ENCODE measurements around the gene DMD. TPM values are rescaled to one million over a fixed set of nuclear protein-coding genes. Genes with fewer than 3 reads are reported as not detected.

DMD gene
- total RNA-seq, 2 donors from 2014 or later: 19.6 to 24.9 TPM

DNA sequence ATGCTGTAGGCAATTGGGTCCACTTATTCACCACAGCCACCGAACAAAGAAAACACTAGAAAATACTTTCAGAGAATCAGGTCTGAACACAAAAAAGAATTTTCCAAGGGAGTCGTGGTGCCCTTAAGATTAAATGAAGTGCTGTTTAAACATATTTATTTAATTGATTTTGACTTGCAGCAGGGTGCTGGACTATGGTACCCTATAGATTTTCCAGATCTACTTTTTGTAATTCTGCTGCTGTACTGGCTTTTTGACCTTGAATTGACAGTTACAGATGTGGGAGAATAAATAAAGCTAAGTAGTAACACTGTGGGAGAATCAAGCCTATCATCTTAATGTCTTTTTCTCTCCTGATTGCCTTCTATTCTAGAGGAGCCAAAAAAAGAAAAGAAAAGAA, 1404.2 kb downstream of the DMD start:
- no peaks in the 10 kb centered on the region for H3K36me3 Mint-ChIP-seq (ENCODE audit: low read depth)
- Histone ChIP-seq H3K27me3 (ENCODE audit: control insufficient read depth, insufficient read depth, low read length, poor library complexity, severe bottlenecking) (no peaks in the 10 kb centered on the region), H3K4me3 (ENCODE audit: low read length) (no peak overlapping the region), H3K9me3 (ENCODE audit: control insufficient read depth, low read length) (no peaks in the 10 kb centered on the region), H3K27ac (ENCODE audit: low read depth, low read length) (no peak overlapping the region), H3K36me3 (ENCODE audit: control insufficient read depth, insufficient read depth, low read length) (no peaks in the 10 kb centered on the region), H3K4me1 (ENCODE audit: control insufficient read depth, insufficient read depth, low read length) (no peaks in the 10 kb centered on the region), H3K9ac (ENCODE audit: extremely low read depth, low read length, poor library complexity, severe bottlenecking) (no peak overlapping the region)
- 94% methylated on average over 2 of the region's 2 CpGs; no CpG with 5 or more reads in 1 of the 2 experiments for WGBS, 2 experiments (ENCODE audit: insufficient coverage in 1 of 2, insufficient read length in 1 of 2)
- H3K4me1 Mint-ChIP-seq: no peaks in the 10 kb centered on the region
- H3K9me3 Mint-ChIP-seq: peaks cover 42% of the 10 kb centered on the region
- no peak overlapping the region for H3K4me3 Mint-ChIP-seq
- TF ChIP-seq, protein P1, sequence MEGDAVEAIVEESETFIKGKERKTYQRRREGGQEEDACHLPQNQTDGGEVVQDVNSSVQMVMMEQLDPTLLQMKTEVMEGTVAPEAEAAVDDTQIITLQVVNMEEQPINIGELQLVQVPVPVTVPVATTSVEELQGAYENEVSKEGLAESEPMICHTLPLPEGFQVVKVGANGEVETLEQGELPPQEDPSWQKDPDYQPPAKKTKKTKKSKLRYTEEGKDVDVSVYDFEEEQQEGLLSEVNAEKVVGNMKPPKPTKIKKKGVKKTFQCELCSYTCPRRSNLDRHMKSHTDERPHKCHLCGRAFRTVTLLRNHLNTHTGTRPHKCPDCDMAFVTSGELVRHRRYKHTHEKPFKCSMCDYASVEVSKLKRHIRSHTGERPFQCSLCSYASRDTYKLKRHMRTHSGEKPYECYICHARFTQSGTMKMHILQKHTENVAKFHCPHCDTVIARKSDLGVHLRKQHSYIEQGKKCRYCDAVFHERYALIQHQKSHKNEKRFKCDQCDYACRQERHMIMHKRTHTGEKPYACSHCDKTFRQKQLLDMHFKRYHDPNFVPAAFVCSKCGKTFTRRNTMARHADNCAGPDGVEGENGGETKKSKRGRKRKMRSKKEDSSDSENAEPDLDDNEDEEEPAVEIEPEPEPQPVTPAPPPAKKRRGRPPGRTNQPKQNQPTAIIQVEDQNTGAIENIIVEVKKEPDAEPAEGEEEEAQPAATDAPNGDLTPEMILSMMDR (conservative IDR thresholded peaks at IDR 0.05): no peak
- DNase-seq: no peak
- H3K27me3 Mint-ChIP-seq (ENCODE audit: insufficient read depth): no peaks in the 10 kb centered on the region
- no peak overlapping the region for H3K27ac Mint-ChIP-seq

DNA sequence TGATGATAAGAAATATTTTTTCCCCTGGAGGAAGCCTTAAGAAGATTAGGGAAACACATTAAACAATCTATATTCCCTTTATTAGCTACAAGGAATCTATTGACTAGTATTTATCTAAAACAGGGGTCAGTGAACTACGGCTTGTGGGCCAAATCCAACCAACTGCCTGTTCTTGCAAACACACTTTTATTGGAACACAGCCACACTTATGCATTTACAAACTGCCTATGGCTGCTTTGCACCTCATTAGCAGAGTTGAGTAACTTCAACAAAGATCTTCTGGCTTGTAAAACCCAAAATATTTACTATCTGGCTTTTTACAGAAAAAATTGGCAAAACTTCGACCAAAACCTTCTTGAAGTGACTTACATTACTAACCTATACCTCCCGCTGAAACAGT, 1405.6 kb downstream of the DMD start:
- no peak overlapping the region for H3K4me3 ChIP-seq (ENCODE audit: low read length)
- no peaks in the 10 kb centered on the region for H3K36me3 ChIP-seq (ENCODE audit: control insufficient read depth, insufficient read depth, low read length)
- 100% methylated on average over 2 of the region's 3 CpGs; no CpG with 5 or more reads in 1 of the 2 experiments for WGBS, 2 experiments (ENCODE audit: insufficient coverage in 1 of 2, insufficient read length in 1 of 2)
- H3K27ac ChIP-seq (ENCODE audit: low read depth, low read length): no peak overlapping the region
- no peaks in the 10 kb centered on the region for H3K27me3 ChIP-seq (ENCODE audit: control insufficient read depth, insufficient read depth, low read length, poor library complexity, severe bottlenecking)
- Mint-ChIP-seq H3K36me3 (ENCODE audit: low read depth) (no peaks in the 10 kb centered on the region), H3K4me1 (no peaks in the 10 kb centered on the region), H3K27me3 (ENCODE audit: insufficient read depth) (no peaks in the 10 kb centered on the region), H3K9me3 (peaks cover 48% of the 10 kb centered on the region), H3K4me3 (no peak overlapping the region), H3K27ac (no peak overlapping the region)
- no peaks in the 10 kb centered on the region for H3K9me3 ChIP-seq (ENCODE audit: control insufficient read depth, low read length)
- DNase-seq: no peak
- no peak overlapping the region for H3K9ac ChIP-seq (ENCODE audit: extremely low read depth, low read length, poor library complexity, severe bottlenecking)
- TF ChIP-seq, protein P1 (conservative IDR thresholded peaks at IDR 0.05): no peak
- H3K4me1 ChIP-seq (ENCODE audit: control insufficient read depth, insufficient read depth, low read length): no peaks in the 10 kb centered on the region

DNA sequence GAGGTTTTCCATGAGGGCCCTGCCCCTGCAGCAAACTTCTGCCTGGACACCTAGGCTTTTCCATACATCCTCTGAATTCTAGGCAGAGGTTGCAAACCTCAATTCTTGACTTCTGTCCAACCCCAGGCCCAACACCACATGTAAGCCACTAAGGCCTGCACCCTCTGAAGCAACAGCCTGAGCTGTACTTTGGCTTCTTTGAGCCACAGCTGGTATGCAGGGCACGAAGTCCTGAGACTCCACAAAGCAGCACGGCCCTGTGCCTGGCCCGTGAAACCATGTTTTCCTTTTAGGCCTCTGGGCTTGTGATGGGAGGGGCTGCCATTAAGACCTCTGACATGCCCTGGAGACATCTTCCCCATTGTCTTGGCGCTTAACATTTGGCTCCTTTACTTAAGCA, 1411.1 kb downstream of the DMD start:
- no peak overlapping the region for H3K27ac ChIP-seq (ENCODE audit: low read depth, low read length)
- TF ChIP-seq, protein P1 (conservative IDR thresholded peaks at IDR 0.05): no peak
- H3K4me3 ChIP-seq (ENCODE audit: low read length): no peak overlapping the region
- no peaks in the 10 kb centered on the region for H3K36me3 ChIP-seq (ENCODE audit: control insufficient read depth, insufficient read depth, low read length)
- H3K27me3 Mint-ChIP-seq (ENCODE audit: insufficient read depth): no peaks in the 10 kb centered on the region
- no peak overlapping the region for H3K27ac Mint-ChIP-seq
- no peaks in the 10 kb centered on the region for H3K27me3 ChIP-seq (ENCODE audit: control insufficient read depth, insufficient read depth, low read length, poor library complexity, severe bottlenecking)
- peaks cover 83% of the 10 kb centered on the region for H3K9me3 Mint-ChIP-seq
- H3K36me3 Mint-ChIP-seq (ENCODE audit: low read depth): no peaks in the 10 kb centered on the region
- no peaks in the 10 kb centered on the region for H3K4me1 Mint-ChIP-seq
- H3K9ac ChIP-seq (ENCODE audit: extremely low read depth, low read length, poor library complexity, severe bottlenecking): no peak overlapping the region
- H3K4me1 ChIP-seq (ENCODE audit: control insufficient read depth, insufficient read depth, low read length): no peaks in the 10 kb centered on the region
- DNase-seq: no peak
- no peak overlapping the region for H3K4me3 Mint-ChIP-seq
- 98% methylated on average over 4 of the region's 4 CpGs; no CpG with 5 or more reads in 1 of the 2 experiments for WGBS, 2 experiments (ENCODE audit: insufficient coverage in 1 of 2, insufficient read length in 1 of 2)
- no peaks in the 10 kb centered on the region for H3K9me3 ChIP-seq (ENCODE audit: control insufficient read depth, low read length)
